Stimulated activated naive CD8-positive, alpha-beta T cell treated with anti-CD3 and anti-CD28 coated beads, Interleukin-15, amount 100 ng/mL, for 72 hours (primary cell): ENCODE measurements around the gene COX7A2.
A peak's percentile ranks its signal among the peaks of the same experiment; 100 is the strongest.

Experiments
- ATAC-seq: fragments of 150-1000 bp; cut with Tn5 transposase; 2 replicates; pipeline ENCODE4 v1.10.0; 2021; ENCODE audit warnings: mild to moderate bottlenecking, moderate library complexity
- DNase-seq, 2 donors: peaks; one replicate each; pipeline ENCODE4 v3.0.0; 2021 to 2022
- H3K27ac Mint-ChIP-seq, 2 donors: one replicate each; pipeline ENCODE4 v1.8.0; 2022; ENCODE audit warnings: mild to moderate bottlenecking in 2 of 2, mixed read lengths in 2 of 2, moderate library complexity in 2 of 2
- H3K27me3 Mint-ChIP-seq: one replicate; pipeline ENCODE4 v1.8.0; 2022; ENCODE audit warnings: mixed read lengths
- H3K4me1 Mint-ChIP-seq: one replicate; pipeline ENCODE4 v1.8.0; 2022; ENCODE audit warnings: mild to moderate bottlenecking, mixed read lengths
- H3K4me3 Mint-ChIP-seq, 2 donors: one replicate each; pipeline ENCODE4 v1.8.0; 2022; ENCODE audit warnings: mild to moderate bottlenecking in 2 of 2, mixed read lengths in 2 of 2, moderate library complexity in 1 of 2
- H3K9me3 Mint-ChIP-seq, 2 donors: one replicate each; pipeline ENCODE4 v1.8.0; 2022; ENCODE audit warnings: mixed read lengths in 2 of 2

COX7A2 gene

GRCh38 chr6:75279418-75279817 lies 35.8 kb upstream of the COX7A2 start:
- no peak for DNase-seq
- Mint-ChIP-seq H3K27me3 (no peaks in the 10 kb centered on the region), H3K9me3 (peaks cover 0 to 6% of the 10 kb centered on the region in 2 donors), H3K27ac (no peak overlapping the region), H3K4me1 (peaks cover 51% of the 10 kb centered on the region), H3K4me3 (peak overlapping the region in 1 of 2 donors; percentile 62)
- no peak for ATAC-seq

GRCh38 chr6:75278474-75279077 lies 35.0 kb upstream of the COX7A2 start:
- no peaks in the 10 kb centered on the region for H3K27me3 Mint-ChIP-seq
- H3K4me1 Mint-ChIP-seq = peaks cover 59% of the 10 kb centered on the region
- DNase-seq = no peak
- peaks cover 0 to 6% of the 10 kb centered on the region in 2 donors for H3K9me3 Mint-ChIP-seq
- H3K4me3 Mint-ChIP-seq = peak overlapping the region; percentile 22 to 33
- ATAC-seq = peak; percentile 77
- H3K27ac Mint-ChIP-seq = peak overlapping the region in 1 of 2 donors; percentile 55

GRCh38 chr6:75275067-75275466 lies 31.5 kb upstream of the COX7A2 start:
- Mint-ChIP-seq H3K27ac (no peak overlapping the region), H3K4me3 (no peak overlapping the region), H3K9me3 (peaks cover 0 to 6% of the 10 kb centered on the region in 2 donors), H3K27me3 (no peaks in the 10 kb centered on the region), H3K4me1 (peaks cover 81% of the 10 kb centered on the region)
- no peak for DNase-seq
- ATAC-seq = no peak

- no peak for DNase-seq
- ATAC-seq = no peak
- Mint-ChIP-seq H3K4me1 (peaks cover 74% of the 10 kb centered on the region), H3K27me3 (no peaks in the 10 kb centered on the region), H3K27ac (peak overlapping the region; percentile 42 to 54), H3K9me3 (peaks cover 0 to 6% of the 10 kb centered on the region in 2 donors), H3K4me3 (no peak overlapping the region)
These were observed 29.4 kb upstream of the COX7A2 start for GRCh38 chr6:75273009-75273408.

- H3K4me1 Mint-ChIP-seq = peaks cover 73% of the 10 kb centered on the region
- ATAC-seq = no peak
These were observed 28.7 kb upstream of the COX7A2 start for GRCh38 chr6:75272145-75272840.

GRCh38 chr6:75268988-75269354 lies 25.4 kb upstream of the COX7A2 start:
- ATAC-seq (no peak), DNase-seq (no peak)
- no peaks in the 10 kb centered on the region for H3K27me3 Mint-ChIP-seq
- H3K9me3 Mint-ChIP-seq = no peaks in the 10 kb centered on the region
- peak overlapping the region in 1 of 2 donors; percentile 79 for H3K27ac Mint-ChIP-seq
- peaks cover 42% of the 10 kb centered on the region for H3K4me1 Mint-ChIP-seq
- no peak overlapping the region for H3K4me3 Mint-ChIP-seq

More at GRCh38 chr6:75272145-75272840, 28.7 kb upstream of the COX7A2 start:
- DNase-seq = peak in 1 of 2 donors; percentile 15
- H3K27me3 Mint-ChIP-seq = no peaks in the 10 kb centered on the region
- peaks cover 0 to 6% of the 10 kb centered on the region in 2 donors for H3K9me3 Mint-ChIP-seq
- H3K27ac Mint-ChIP-seq = peak overlapping the region; percentile 70 to 89
- H3K4me3 Mint-ChIP-seq = no peak overlapping the region

- H3K4me3 Mint-ChIP-seq = no peak overlapping the region
These were observed 24.8 kb upstream of the COX7A2 start for GRCh38 chr6:75268121-75268987.

GRCh38 chr6:75267461-75267860 lies 23.9 kb upstream of the COX7A2 start:
- Mint-ChIP-seq H3K27ac (no peak overlapping the region), H3K27me3 (no peaks in the 10 kb centered on the region), H3K4me3 (no peak overlapping the region), H3K4me1 (peaks cover 31% of the 10 kb centered on the region), H3K9me3 (no peaks in the 10 kb centered on the region)
- DNase-seq (no peak), ATAC-seq (no peak)

More at GRCh38 chr6:75268121-75268987, 24.8 kb upstream of the COX7A2 start:
- Mint-ChIP-seq H3K27me3 (no peaks in the 10 kb centered on the region), H3K9me3 (no peaks in the 10 kb centered on the region), H3K27ac (no peak overlapping the region), H3K4me1 (peaks cover 38% of the 10 kb centered on the region)
- DNase-seq = no peak
- ATAC-seq = peak; percentile 62

GRCh38 chr6:75266716-75267291 lies 23.2 kb upstream of the COX7A2 start:
- ATAC-seq (peak; percentile 67), DNase-seq (no peak)
- H3K4me3 Mint-ChIP-seq = no peak overlapping the region
- no peaks in the 10 kb centered on the region for H3K9me3 Mint-ChIP-seq
- H3K27me3 Mint-ChIP-seq = no peaks in the 10 kb centered on the region
- no peak overlapping the region for H3K27ac Mint-ChIP-seq
- H3K4me1 Mint-ChIP-seq = peaks cover 25% of the 10 kb centered on the region

- Mint-ChIP-seq H3K9me3 (no peaks in the 10 kb centered on the region), H3K4me1 (peaks cover 5% of the 10 kb centered on the region), H3K27me3 (no peaks in the 10 kb centered on the region), H3K27ac (no peak overlapping the region), H3K4me3 (no peak overlapping the region)
- no peak for ATAC-seq
- no peak for DNase-seq
These were observed 19.8 kb upstream of the COX7A2 start for GRCh38 chr6:75263401-75263750.

- ATAC-seq (no peak), DNase-seq (no peak)
- Mint-ChIP-seq H3K27me3 (no peaks in the 10 kb centered on the region), H3K4me1 (no peaks in the 10 kb centered on the region), H3K9me3 (no peaks in the 10 kb centered on the region), H3K4me3 (no peak overlapping the region), H3K27ac (peak overlapping the region in 1 of 2 donors; percentile 40)
These were observed 19.3 kb upstream of the COX7A2 start for GRCh38 chr6:75262716-75263400.

- Mint-ChIP-seq H3K27ac (no peak overlapping the region), H3K27me3 (no peaks in the 10 kb centered on the region)
- ATAC-seq = no peak
These were observed 17.7 kb upstream of the COX7A2 start for GRCh38 chr6:75261299-75261698.

GRCh38 chr6:75257343-75258087 lies 13.9 kb upstream of the COX7A2 start:
- no peaks in the 10 kb centered on the region for H3K27me3 Mint-ChIP-seq
- DNase-seq (no peak), ATAC-seq (no peak)
- no peak overlapping the region for H3K4me3 Mint-ChIP-seq
- no peaks in the 10 kb centered on the region for H3K4me1 Mint-ChIP-seq
- no peaks in the 10 kb centered on the region for H3K9me3 Mint-ChIP-seq
- H3K27ac Mint-ChIP-seq = no peak overlapping the region

More at GRCh38 chr6:75261299-75261698, 17.7 kb upstream of the COX7A2 start:
- DNase-seq = no peak
- Mint-ChIP-seq H3K4me1 (no peaks in the 10 kb centered on the region), H3K9me3 (no peaks in the 10 kb centered on the region), H3K4me3 (no peak overlapping the region)

GRCh38 chr6:75250552-75250951 lies 7.0 kb upstream of the COX7A2 start:
- no peak overlapping the region for H3K27ac Mint-ChIP-seq
- H3K9me3 Mint-ChIP-seq = no peaks in the 10 kb centered on the region
- ATAC-seq = no peak

More at GRCh38 chr6:75250552-75250951, 7.0 kb upstream of the COX7A2 start:
- DNase-seq = no peak
- Mint-ChIP-seq H3K27me3 (peaks cover 13% of the 10 kb centered on the region), H3K4me3 (no peak overlapping the region), H3K4me1 (no peaks in the 10 kb centered on the region)
